H1 (cell line): ENCODE measurements around the gene THBS3. TPM values are rescaled to one million over a fixed set of nuclear protein-coding genes. Genes with fewer than 3 reads are reported as not detected.

Source experiments
- E2F6 ChIP-seq: IDR thresholded peaks from 2 replicates; pipeline ENCODE4 v1.6.1; 2012; ENCODE audit warnings: inconsistent platforms
- NRF1 ChIP-seq: IDR thresholded peaks from 2 replicates; pipeline ENCODE4 v1.6.1; 2011; ENCODE audit warnings: mild to moderate bottlenecking, low read depth, low read length, improper control_type of control experiment
- YY1 ChIP-seq: IDR thresholded peaks from 2 replicates; pipeline ENCODE4 v1.6.1; 2011; ENCODE audit warnings: low read depth, mild to moderate bottlenecking, low read length
- polyA plus RNA-seq, 7 experiments: library from polyadenylated mRNA; depleted of rRNA in 3 of 7; stranded (reverse) in 5 of 7; unstranded in 2 of 7; fragments of >200 nt in 5 of 7; fragments of 200-250 nt in 2 of 7; gene quantifications; 1 replicate in 5 of 7; 2 replicates in 1 of 7; 4 replicates in 1 of 7; pipeline versions ENCODE4 v1.2.1 to v1.2.3, GENCODE V29; 2011 to 2013; ENCODE audit warnings: missing spikeins in 2 of 7, mixed read lengths in 2 of 7
- total RNA-seq: library from RNA; stranded (reverse); fragmentation: NEBNext Ultra II Directional; extraction: Animal tissue kit (Norgen Biotek cat#: 25700); gene quantifications from 2 replicates; pipeline ENCODE4 v1.2.1, GENCODE V29; 2021

The THBS3 gene
- total and polyA plus RNA-seq, 2 of the 8 experiments (the other 6 are each of a cell fraction or from before 2014, with no cell fraction given) = 3.0 to 3.5 TPM

DNA sequence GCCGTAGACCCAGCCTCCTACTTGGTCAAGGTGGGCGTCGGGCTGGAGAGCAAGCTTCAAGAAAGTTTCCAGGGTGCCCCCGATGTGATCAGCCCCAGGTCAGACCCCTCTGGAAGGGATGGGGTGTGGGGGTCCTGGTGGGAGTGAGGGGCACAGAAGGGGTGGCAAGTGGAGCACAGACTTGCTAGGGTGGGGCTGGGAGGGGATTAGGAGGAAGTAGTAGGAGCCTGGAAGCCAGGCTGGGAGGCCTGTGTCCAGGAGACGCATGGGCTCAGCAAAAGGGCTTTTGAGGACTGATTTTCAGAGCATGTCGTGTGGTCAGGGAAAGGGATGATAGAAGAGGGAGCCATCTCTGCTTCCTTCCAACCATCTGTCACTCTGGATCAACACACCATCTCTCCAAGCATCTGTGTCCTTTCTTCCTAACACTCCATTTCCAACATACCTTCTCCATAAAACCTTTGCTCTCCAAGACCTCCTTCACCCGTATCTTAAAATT, 25.6 kb downstream of the THBS3 start (continued):
- no peak for TF ChIP-seq E2F6
- TF ChIP-seq NRF1 = no peak
- no peak for TF ChIP-seq YY1
